Activated naive CD8-positive, alpha-beta T cell (primary cell): Measurements from ENCODE around the gene KCTD5.
A peak's percentile ranks its signal among the peaks of the same experiment; 100 is the strongest.
"Not testable (repeated sequence)": the region's sequence is repeated elsewhere in the genome, so short reads cannot be mapped to it uniquely, and the experiment has no call there.

Experiments used
- H3K27ac Mint-ChIP-seq: one replicate; pipeline ENCODE4 v1.8.0; 2021; ENCODE audit warnings: mixed read lengths
- H3K27me3 Mint-ChIP-seq: one replicate; pipeline ENCODE4 v1.8.0; 2021; ENCODE audit warnings: mixed read lengths
- H3K36me3 Mint-ChIP-seq: one replicate; pipeline ENCODE4 v1.8.0; 2021; ENCODE audit warnings: mixed read lengths
- H3K4me1 Mint-ChIP-seq: one replicate; pipeline ENCODE4 v1.8.0; 2021; ENCODE audit warnings: low read depth, mixed read lengths
- H3K4me3 Mint-ChIP-seq: one replicate; pipeline ENCODE4 v1.8.0; 2021; ENCODE audit warnings: mild to moderate bottlenecking, mixed read lengths
- H3K9me3 Mint-ChIP-seq: one replicate; pipeline ENCODE4 v1.8.0; 2021; ENCODE audit warnings: low read depth, mixed read lengths

Gene KCTD5

DNA sequence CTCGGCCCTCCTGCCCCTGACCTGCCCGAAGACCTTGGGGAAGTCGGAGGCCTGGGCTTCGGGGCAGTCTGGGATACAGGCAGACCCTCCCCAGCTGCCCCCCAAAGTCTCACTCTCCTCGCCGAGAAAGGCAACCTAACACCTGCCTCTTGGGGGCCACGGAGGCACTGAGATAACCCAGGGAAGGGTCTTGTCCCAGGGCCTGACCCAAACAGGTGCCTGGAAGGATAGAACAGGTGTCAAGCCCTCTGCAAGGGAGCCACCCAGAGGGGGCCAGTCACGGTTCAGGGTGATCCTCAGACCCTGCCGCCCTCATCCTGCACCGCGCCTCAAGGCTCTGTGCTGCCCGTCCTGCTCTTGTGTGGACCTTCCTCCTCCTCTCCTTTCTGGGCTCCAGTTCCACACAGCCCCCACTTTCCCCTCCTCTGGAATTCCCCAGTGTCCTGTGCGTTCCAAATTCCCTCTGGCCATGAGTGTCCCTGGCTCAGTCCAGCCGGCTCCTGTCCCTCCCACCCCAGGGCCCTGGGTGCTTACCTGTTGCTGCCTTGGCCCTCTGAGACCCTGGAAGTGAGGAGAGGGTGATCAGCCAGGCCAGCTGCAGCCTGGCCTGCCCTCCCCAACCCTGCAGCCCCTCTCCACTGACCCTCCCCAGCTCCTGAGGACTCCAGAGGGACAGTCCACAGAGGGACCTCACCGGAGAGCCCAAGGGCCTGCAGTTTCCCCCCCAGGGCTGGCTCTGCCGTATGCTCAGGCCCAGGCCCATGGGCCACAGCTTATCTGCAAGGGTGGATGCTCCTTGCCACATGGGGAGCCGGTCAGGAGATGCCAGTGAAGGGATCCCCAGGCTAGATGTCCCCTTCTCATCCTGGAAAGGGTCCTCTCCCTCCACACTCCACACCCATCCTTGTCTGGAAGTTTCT is 33.9 kb downstream of the KCTD5 start:
- H3K4me3 Mint-ChIP-seq, result no peak overlapping the region
- no peaks in the 10 kb centered on the region for H3K9me3 Mint-ChIP-seq
- H3K27ac Mint-ChIP-seq, result no peak overlapping the region
- no peaks in the 10 kb centered on the region for H3K27me3 Mint-ChIP-seq
- H3K36me3 Mint-ChIP-seq, result no peaks in the 10 kb centered on the region
- peaks cover 5% of the 10 kb centered on the region for H3K4me1 Mint-ChIP-seq

DNA sequence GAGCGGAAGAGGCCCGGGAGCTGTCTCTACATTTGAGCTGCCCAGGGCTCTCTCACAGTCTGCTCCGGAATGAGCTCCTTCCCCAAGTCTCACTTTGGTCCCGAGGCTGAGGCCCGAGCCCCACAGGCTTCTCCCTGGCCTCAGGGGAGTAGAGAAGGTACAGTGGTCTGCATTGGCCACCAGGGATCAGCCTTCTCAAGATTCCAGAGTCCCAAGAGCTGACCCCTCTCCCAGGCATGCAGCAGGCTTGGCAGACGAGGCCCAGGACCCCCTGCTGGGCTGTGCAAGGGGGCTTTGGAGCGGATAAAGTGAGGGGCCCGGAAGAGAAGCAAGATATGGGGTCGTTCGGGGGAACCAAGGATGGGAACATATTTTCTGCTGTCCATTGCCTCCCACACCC is 34.6 kb downstream of the KCTD5 start:
- Mint-ChIP-seq H3K4me3 (no peak overlapping the region), H3K27ac (no peak overlapping the region), H3K36me3 (no peaks in the 10 kb centered on the region), H3K4me1 (peaks cover 5% of the 10 kb centered on the region), H3K27me3 (no peaks in the 10 kb centered on the region), H3K9me3 (no peaks in the 10 kb centered on the region)

DNA sequence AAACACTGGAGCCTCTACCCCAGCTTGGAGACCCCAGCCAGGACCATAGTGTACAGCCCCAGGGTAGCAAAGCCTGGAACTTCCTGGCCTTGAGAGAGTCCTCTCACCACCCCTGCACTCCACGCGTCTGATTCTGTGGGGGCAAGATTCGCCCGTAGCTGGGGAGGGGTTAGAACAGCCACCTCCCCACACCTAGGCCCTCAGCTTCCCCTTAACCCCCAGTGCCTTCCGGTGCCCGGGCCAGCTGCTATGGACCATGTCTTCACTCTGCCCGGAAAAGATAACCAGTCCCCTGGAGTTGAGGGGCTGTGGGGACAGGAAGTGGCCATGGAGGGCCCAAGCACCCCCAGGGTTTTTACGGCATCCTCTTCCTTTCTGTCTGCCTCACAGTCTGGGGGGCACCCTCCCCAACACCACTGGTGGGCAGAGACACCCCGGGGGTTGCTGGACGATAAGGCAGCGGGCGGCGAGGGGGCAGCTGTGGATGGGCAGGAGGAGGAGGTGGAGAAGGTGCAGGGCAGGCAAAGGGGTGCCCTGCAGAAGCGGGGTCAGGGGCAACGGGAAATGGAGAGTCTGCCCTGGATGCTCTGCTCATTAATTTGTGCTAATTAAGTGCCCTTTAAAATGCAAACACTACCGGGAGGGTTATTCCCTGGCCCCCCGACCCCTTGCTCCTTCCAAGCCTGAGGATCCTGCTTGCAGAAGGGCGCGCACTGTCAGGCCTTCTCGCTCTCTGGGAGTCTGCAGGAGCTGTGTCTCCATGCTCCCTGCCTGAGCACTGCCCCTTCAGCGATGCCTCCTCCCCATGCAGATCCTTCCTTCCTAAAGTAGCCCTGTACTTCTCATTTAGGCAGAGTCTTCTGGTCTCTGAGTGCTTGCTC is 35.3 kb downstream of the KCTD5 start:
- Mint-ChIP-seq H3K4me1 (peaks cover 6% of the 10 kb centered on the region), H3K36me3 (no peaks in the 10 kb centered on the region), H3K4me3 (no peak overlapping the region), H3K9me3 (no peaks in the 10 kb centered on the region), H3K27me3 (no peaks in the 10 kb centered on the region), H3K27ac (no peak overlapping the region)

DNA sequence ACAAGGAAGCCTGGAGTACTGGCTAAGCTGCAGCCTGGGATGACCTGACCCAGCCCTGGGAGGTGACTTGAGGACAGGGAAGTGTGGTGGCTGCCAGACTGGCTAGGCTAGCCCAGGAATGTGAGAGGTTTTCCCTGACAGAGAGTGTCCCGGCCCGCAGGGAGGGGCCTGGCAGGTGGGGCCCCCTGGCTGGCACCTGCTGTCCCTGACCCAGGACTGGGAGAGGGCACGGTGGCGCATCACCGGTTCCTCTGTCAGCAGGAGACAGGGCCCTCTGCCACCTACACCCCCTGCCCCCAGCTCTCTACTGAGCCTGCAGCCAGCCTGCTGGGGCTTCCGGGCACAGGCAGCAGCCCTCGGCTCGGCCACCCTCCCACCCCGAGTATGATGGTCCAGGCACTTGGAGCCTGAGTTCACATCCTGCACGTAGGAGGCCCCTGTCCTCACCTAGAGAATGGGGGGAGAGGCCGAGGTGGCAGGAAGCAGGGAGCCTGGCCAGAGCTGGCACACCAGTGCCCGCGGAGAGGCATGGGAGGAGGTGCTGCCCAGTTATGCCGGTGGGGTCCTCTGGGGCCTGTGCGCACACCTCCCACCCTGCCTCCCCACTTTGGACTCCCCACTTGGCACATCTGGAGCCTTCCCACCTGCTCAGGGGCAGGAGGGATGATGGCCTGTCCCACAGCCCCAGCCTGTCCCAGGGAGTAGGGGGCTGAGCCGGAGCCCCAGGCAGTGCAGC is 37.2 kb downstream of the KCTD5 start:
- no peaks in the 10 kb centered on the region for H3K9me3 Mint-ChIP-seq
- no peaks in the 10 kb centered on the region for H3K36me3 Mint-ChIP-seq
- peak overlapping the region; percentile 10 for H3K4me3 Mint-ChIP-seq
- H3K27me3 Mint-ChIP-seq, result peaks cover 4% of the 10 kb centered on the region
- peaks cover 6% of the 10 kb centered on the region for H3K4me1 Mint-ChIP-seq
- H3K27ac Mint-ChIP-seq, result no peak overlapping the region

DNA sequence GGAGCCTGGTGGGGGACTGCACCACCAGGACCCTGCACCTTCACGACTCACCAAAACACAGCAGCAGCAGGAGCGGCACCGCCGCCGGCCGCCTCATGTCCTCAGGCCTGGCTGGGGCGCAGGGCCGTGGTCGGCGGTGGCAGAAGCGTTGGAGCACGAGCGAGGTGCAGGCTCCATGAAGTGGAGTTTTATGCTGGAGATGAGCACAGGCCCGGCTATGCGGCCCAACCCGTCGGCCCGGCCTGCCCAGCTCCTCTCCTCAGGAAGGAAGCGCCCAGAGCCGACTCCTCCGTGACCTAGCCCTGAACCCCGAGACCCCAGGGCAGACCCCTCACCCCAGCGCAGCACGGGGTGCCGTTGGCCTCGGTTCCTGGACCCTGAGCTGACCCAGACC is 37.7 kb downstream of the KCTD5 start, which contains the start of gene PRSS27:
TSS of gene PRSS27 (minus strand) at position 161 of the 394 bp plus-strand sequence. CDS start at position 97, 64 bp downstream.
- peaks cover 4% of the 10 kb centered on the region for H3K27me3 Mint-ChIP-seq
- no peaks in the 10 kb centered on the region for H3K9me3 Mint-ChIP-seq
- H3K27ac Mint-ChIP-seq, result peak within 1 kb of the TSS; percentile 50
- H3K4me1 Mint-ChIP-seq, result peaks cover 4% of the 10 kb centered on the region
- peak within 1 kb of the TSS; percentile 76 for H3K4me3 Mint-ChIP-seq
- no peaks in the 10 kb centered on the region for H3K36me3 Mint-ChIP-seq

DNA sequence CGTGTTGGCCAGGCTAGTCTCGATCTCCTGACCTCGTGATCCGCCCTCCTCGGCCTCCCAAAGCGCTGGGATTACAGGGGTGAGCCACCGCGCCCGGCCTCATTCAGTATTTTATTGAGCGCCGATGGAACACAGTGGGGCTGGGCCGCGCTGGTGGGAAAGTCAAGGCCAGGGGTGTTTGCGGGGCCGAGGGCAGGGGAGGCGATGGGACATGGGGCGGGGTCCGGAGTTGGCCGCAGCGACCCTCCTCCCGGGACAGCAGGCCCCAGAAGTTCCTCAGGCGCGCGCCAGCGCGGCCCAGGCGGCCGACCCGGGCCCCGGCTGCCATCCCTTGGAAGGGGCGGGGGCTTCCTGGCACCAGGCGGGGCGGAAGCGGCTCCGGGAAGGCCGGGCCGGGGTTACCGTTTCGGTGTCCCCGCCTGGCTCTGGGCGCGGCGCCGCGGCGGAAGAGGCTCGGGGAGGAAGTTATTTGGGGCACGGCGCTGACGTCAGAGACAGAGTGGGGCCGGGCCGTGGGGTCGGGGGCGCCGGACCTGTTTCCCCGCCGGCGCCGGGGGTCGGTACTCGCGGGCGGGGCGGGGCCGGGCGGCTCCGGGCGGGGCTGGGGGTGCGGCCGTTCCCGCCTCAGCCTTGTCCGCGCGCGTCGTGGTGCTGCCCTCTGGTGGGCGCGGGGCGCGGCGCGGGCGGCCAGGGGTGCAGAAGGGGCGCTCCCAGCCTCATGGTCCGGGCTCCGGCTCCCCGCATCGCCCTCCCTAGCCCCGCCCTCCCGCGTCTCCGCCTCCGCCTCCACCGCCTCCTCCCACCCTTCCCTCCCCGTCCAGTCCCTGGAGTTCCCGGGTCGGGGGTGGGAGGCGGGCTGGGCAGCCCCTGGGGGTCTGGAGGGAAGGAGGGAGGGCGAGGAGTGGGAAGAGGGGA is 38.7 kb downstream of the KCTD5 start:
- H3K4me1 Mint-ChIP-seq, result peaks cover 1% of the 10 kb centered on the region
- H3K4me3 Mint-ChIP-seq, result peak overlapping the region; percentile 76
- H3K9me3 Mint-ChIP-seq, result no peaks in the 10 kb centered on the region
- no peaks in the 10 kb centered on the region for H3K36me3 Mint-ChIP-seq
- peak overlapping the region; percentile 50 for H3K27ac Mint-ChIP-seq
- peaks cover 9% of the 10 kb centered on the region for H3K27me3 Mint-ChIP-seq

DNA sequence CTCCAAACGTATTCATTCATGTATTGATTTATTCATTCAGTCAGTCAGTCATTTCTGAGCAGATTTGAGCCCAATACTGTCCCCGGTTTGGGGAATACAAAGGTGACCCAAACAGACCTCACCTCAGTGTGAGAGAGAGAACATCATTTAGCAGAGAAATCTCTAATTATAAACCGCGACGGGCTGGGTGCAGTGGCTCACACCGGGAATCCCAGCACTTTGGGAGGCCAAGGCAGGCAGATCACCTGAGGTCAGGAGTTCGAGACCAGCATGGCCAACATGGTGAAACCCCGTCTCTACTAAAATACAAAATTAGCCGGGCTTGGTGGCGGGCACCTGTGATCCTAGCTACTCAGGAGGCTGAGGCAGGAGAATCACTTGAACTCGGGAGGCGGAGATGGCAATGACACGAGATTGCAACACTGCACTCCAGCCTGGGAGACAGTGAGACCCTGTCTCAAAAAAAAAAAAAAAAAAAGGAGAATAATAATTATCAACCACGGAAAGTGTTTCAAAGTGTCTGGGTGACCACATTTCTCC is 39.4 kb downstream of the KCTD5 start:
- Mint-ChIP-seq H3K27ac (peak overlapping the region; percentile 22), H3K4me3 (peak overlapping the region; percentile 66)
- H3K9me3 Mint-ChIP-seq, H3K36me3 Mint-ChIP-seq, H3K27me3 Mint-ChIP-seq, H3K4me1 Mint-ChIP-seq: not testable (repeated sequence)

DNA sequence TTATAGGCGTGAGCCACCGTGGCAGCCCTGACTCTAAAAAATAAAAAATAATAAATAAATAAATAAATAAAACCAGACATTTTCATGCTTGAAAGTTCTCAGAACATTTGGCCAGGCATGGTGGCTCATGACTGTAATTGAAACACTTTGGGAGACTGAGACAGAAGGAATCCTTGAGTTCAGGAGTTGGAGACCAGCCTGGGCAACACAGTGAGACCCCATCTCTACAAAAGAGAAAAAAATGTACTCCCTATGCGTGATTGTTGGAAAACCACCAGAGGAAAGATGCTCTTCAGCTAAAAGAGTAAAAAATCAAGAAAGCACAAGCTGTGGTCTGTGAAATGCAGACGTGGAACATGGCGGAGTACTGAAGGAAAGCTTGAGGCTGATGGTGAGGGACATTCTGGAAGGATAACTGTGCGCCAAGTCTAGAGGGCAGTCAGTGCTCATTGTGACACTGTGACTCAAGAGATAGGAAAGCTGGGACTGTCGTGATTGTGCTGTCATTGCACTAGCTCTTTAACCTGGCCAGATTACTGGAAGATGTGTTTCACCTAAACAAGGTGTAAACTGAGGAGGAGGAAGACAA is 41.9 kb downstream of the KCTD5 start:
- Mint-ChIP-seq H3K4me1 (peaks cover 1% of the 10 kb centered on the region), H3K36me3 (no peaks in the 10 kb centered on the region), H3K9me3 (no peaks in the 10 kb centered on the region)

DNA sequence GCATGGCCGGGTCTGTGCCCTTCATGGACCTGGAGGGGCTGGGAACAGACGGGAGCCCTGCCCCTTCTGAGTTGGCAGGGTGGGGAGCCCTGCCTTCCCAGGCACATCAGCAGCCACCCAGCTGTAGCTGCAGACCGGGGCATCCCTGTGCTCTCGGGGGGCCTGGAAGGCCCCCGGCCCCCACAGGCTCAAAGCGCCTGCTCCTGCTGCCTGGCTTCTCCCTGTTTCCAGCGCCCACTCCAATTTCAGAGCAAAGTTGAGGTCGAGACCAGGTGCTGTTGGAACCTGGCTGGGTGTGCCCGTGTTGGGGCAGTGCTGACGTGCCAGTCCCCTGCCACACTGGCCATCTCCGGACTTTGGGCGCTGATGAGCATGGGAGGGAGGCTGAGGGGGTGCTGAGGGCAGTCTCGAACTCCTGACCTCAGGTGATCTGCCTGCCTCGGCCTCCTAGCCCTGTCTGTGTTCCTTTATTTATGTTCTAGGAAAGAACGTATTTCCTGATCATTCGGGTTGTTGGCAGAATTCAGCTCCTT is 42.6 kb downstream of the KCTD5 start:
- no peak overlapping the region for H3K27ac Mint-ChIP-seq
- peaks cover 1% of the 10 kb centered on the region for H3K4me1 Mint-ChIP-seq
- no peaks in the 10 kb centered on the region for H3K36me3 Mint-ChIP-seq
- H3K4me3 Mint-ChIP-seq, result no peak overlapping the region
- peaks cover 9% of the 10 kb centered on the region for H3K27me3 Mint-ChIP-seq
- H3K9me3 Mint-ChIP-seq, result no peaks in the 10 kb centered on the region

More for the DNA sequence above, 41.9 kb downstream of the KCTD5 start:
- H3K27ac Mint-ChIP-seq, result no peak overlapping the region
- H3K4me3 Mint-ChIP-seq, result no peak overlapping the region
- peaks cover 9% of the 10 kb centered on the region for H3K27me3 Mint-ChIP-seq

DNA sequence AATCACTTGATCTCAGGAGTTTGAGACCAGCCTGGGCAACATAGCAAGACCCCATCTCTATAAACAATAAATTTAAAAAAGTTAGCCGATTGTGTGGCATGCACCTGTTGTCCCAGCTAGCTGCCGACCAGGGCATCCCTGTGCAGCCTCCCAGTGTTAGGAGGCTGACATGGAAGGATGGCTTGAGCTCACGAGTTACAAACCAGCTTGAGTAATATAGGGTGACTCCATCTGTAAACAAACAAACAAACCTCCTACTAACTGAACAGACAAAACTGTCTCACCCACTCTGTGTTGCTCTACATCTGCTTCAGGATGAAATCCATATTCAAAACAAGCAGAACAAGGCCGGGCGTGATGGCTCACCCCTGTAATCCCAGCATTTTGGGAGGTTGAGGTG is 44.6 kb downstream of the KCTD5 start:
- peaks cover 1% of the 10 kb centered on the region for H3K4me1 Mint-ChIP-seq
- no peaks in the 10 kb centered on the region for H3K9me3 Mint-ChIP-seq
- H3K4me3 Mint-ChIP-seq, result no peak overlapping the region
- H3K27ac Mint-ChIP-seq, result no peak overlapping the region
- peaks cover 9% of the 10 kb centered on the region for H3K27me3 Mint-ChIP-seq
- H3K36me3 Mint-ChIP-seq, result no peaks in the 10 kb centered on the region

DNA sequence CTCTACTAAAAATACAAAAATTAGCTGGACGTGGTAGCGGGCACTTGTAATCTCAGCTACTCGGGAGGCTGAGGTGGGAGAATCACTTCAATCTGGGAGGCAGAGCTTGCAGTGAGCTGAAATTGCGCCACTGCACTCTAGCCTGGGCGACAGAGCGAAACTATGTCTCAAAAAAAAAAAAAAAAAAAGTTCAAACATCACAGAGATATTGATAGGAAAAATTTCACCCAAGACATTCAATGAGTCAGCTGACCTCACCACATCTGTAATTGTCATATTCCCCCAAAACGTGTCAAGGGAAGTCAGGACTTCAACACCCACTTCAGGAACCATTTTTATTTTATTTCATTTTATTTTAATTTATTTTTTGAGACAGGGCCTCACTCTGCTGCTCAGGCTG is 45.7 kb downstream of the KCTD5 start:
- Mint-ChIP-seq H3K36me3 (no peaks in the 10 kb centered on the region), H3K4me3 (no peak overlapping the region), H3K9me3 (no peaks in the 10 kb centered on the region), H3K27me3 (peaks cover 9% of the 10 kb centered on the region), H3K4me1 (no peaks in the 10 kb centered on the region), H3K27ac (no peak overlapping the region)

DNA sequence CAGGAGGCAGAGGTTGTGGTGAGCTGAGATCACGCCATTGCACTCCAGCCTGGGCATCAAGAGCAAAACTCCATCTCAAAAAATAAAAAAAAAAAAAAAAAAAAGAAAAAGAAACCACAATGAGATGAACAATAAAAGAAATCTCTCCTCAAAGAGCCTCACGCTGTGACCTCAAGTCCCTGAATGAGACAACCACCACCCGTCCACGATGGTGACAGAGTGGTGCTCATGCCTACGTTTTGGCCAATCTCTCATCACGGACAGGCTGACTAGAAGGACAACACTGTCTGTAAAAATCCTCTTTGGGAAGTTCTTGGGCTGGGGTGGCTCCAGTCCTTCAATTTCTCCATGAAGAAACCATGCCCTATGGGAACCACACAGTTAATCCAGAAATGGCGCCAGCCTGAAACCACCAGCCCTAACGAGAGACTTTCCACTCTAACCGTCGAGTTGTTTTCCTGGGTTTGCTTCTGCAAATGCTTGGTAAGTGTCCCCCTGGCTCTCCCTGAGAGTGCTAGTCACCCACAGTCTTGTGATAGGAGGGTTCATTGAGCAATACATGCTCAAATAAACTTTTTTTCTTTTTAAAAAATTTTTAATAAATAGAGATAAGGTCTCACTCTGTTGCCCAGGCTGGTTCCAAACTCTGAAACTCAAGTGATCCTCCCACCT is 52.7 kb downstream of the KCTD5 start:
- H3K4me1 Mint-ChIP-seq, result no peaks in the 10 kb centered on the region
- H3K36me3 Mint-ChIP-seq, result no peaks in the 10 kb centered on the region
- no peak overlapping the region for H3K27ac Mint-ChIP-seq
- no peak overlapping the region for H3K4me3 Mint-ChIP-seq
- no peaks in the 10 kb centered on the region for H3K27me3 Mint-ChIP-seq
- no peaks in the 10 kb centered on the region for H3K9me3 Mint-ChIP-seq
